ENCODE measurements around the gene TMEM9.

TMEM9 gene

DNA sequence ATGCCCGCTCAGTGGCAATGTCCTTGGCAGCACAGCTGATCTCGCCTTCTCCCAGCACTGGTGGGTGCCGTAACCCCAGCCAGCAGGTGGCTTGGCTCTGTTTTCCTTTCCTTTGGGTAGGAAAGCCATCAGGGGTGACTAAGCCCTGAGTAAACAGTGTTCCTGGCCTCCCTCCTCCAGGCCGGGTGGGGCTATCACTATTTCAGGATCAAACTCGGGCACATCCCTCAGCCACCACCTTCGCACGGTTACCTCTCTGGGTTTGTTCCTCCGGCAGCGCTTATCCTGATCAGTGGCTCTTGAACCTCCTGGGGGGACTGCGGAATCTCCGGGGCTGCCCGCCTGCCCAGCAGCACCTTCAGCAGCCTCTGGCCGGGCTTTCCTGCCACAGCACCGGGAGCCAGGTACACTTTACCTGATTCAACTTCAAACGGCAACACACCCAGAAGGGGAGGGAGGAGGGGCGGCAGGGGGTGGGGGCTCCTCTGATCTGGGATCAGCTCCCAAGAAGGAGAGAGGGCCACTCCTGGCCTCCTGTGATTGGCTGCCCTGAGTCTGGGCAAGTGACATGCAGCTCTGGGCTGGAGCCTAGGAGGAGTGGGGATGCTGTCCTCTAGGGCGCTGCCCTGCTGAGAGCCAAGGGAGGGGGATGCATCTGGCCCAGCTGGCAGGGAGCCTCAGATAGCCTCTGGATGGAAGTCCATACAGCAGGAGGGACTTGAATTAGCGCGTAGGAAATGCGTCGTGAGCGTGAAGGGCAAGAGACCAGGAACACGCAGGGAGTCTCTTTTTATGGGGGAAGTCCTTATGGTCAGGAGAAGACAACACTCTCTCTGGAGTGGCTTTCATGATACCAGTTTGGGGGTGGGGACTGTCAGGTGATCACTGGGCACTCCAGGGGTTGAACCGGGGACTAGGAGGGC lies 27.2 kb downstream of the TMEM9 start, which contains the start of gene ASCL5:
Gene ASCL5, minus strand, starts transcription at position 353 of the 923 bp plus-strand sequence. CDS start 11,812 bp downstream, outside the sequence.
- DNase-seq (ENCODE audit: low spot score), result peak; percentile 69

DNA sequence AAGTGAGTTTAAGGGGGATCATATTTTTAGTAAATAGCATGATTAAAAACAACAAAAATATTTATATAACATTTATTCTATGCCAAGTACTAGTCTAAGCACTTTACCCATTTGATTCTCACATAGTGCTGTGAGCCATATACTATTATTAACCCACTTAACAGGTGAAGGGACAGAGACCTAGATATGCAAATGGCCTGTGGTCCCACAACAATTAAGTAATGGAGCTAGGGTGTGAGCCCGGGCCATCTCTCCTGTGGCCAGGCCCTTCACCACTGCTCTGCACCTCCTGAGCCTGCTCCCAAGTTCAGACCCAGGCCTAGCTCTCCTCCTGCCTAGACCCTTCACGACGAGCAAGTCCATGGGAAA lies 27.8 kb downstream of the TMEM9 start:
- DNase-seq (ENCODE audit: low spot score), result no peak

DNA sequence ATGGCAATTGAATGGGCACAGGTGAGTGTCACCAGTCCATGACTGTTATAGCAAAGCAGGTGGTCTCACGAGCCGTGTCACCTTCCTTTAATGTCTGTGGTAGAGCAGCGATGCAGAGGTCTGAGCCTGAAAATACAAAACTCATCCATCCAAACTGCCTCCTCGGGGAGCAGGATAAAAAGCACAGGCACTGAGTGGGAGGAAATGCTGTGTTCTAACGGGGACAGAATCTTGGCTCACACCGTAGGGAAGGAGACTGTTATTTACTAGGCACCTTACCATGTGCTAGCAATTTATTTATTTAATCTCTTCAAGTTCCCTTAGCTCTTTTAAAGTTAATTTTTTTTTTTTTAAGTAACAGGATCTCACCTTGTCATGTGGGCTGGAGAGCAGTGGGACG lies 28.5 kb downstream of the TMEM9 start:
- no peak for DNase-seq (ENCODE audit: low spot score)

DNA sequence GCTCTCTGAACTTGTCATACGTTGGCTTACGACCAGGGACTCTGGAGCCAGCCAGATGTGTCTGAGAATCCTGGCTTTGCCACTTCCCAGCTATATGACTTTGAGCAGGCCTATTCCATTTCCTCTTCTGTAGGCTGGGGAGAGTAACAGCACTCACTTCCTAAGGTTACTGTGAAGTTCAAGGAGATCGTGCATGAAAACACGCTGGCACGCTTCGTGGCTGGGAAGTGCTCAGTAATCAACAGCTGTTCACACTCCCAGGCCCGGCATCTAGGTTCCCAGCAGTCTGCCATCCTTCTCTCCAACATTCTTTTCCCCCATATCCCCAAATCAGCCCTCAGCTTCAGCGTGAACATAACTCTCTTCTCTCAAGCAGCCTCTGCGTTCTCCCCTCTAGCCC lies 29.3 kb downstream of the TMEM9 start:
- DNase-seq (ENCODE audit: low spot score), result no peak

DNA sequence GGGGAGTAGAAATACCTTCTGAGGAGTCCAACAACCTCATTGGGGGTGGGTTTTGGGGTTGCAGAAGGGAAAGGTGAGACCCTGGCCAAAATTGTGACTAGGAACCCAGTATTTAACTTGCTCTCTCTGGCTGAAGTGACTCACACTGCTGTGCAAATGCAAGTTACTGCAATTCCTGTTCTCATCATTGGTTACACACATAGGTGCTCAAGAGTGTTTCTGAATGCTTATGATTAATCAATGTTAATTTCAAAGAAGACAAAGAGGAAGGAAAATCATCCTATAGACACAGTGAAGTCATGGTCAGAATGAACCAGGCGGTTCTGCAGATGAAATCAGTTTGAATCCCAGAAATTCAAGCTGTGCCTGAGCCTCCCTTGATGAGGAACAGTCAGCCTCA lies 30.4 kb downstream of the TMEM9 start:
- no peak for DNase-seq (ENCODE audit: low spot score)

DNA sequence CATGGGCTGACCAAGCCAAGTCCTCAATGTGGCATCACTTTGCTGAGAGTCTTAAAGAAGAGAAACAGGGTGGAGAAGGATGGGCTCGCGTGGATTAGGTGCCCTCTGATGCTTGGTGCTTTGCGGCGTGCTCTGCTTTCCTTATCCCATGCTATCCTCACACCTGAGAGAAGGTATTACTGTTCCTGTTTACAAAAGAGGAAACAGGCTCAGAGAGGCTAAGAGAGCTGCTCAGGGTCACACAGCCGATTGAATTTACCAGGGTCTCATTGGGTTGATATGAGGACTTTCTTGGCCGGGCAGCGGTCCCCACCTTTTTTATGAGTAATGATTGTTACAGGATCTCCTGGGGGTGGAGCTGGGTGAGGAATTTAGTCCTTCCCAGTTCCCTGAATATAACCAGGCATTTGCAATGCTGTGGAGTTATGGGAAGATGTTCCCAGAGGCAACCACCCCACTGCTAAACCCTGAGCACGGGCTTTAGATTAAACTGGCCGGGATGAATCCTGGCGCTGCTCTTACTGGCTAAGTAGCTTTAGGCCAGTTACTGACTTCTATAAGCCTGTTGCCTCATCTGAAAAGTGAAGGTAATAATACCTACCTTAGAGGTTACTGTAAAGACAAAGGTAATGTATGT lies 31.8 kb downstream of the TMEM9 start:
- no peak for DNase-seq (ENCODE audit: low spot score)

DNA sequence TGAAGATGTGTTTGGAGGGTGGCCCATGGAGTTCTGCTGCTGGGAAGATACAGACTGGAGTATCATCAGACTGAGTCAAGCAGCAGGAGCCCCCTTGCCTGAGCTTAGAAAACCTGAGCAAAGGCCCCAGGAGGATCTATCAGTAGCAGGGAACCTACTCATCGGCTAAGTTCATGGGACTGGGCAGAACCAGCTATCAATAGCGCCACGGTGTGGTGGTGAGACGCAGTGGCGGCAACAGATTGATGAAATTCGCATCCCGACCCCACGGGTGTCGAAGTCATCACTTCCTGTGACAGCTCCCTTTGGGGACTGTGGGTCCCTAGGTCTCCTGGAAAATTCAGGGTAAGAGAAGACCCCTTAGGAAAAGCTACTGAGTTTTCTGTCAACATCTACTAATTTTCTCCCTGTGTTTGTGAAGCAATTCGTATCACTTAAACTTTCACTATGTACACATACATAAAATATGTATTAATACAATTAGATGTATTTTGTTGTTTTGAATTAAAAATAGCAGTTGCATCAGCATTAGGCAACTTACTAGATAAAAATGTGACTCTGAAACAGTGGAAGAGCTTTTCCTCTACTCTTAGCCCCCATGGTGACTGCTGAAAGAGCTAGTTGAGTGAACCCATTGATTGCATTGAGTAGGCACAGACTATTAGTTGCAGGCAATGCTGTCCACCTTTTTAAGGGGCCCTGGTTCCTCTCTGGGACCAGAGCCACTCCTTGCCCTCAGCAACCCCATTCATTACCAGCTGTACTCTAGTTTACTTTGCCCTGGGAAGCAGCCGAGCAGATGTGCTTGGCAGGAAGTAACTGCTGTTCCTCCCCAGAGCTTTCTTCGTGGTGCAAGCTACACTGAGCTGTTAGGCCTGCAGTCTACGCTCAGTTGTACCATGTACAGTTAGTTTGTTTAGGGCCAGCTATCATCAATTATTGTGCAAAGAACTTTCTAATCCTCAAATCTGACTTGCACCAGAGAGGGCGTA lies 34.8 kb downstream of the TMEM9 start:
- DNase-seq (ENCODE audit: low spot score), result peak; percentile 26

DNA sequence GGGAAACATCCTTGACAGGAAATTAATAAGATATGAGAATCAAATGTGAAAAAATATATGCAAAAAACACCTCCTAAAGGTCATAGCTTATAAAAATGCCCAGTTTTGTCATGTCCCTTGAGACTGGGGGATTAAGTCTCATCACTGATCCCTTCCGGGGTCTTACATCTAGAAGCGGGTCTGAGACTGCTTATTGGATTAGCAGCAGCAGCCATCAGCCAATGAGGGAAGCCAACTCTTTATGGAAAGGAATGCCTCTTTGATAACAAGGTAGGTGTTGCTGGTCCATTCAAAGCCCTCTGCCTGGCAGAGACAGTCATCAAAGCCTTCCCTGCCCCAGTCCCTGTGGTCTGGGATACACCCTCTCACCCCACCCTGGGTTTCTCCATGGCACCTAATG lies 38.2 kb downstream of the TMEM9 start:
- DNase-seq (ENCODE audit: low spot score), result no peak

DNA sequence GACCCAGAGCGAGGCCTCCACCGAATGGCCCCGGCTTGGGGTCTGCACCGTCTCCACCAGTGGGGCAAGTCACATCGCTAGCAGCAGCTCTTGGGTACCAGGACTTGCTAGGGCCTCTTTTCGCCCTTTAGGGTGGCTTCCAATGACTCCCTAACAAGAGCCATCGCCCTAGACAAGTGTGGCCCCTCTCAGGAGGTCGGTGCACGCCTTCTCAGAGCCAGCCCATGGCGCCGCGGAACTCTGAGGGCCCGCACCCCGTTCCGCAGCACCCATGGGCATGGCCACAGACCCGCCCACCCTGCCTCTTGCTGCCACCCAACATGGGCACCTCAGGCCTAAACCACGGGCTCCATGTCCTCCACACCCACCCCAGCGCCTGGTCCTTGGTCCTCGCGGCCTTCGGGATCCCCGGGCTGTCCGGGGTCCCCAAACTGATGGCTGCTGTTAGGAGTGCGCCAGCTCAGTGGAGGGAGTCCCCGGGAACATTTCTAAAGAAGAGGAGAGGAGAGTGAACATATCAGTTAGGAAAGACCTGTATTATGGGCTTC lies 38.8 kb downstream of the TMEM9 start:
- DNase-seq (ENCODE audit: low spot score), result no peak

DNA sequence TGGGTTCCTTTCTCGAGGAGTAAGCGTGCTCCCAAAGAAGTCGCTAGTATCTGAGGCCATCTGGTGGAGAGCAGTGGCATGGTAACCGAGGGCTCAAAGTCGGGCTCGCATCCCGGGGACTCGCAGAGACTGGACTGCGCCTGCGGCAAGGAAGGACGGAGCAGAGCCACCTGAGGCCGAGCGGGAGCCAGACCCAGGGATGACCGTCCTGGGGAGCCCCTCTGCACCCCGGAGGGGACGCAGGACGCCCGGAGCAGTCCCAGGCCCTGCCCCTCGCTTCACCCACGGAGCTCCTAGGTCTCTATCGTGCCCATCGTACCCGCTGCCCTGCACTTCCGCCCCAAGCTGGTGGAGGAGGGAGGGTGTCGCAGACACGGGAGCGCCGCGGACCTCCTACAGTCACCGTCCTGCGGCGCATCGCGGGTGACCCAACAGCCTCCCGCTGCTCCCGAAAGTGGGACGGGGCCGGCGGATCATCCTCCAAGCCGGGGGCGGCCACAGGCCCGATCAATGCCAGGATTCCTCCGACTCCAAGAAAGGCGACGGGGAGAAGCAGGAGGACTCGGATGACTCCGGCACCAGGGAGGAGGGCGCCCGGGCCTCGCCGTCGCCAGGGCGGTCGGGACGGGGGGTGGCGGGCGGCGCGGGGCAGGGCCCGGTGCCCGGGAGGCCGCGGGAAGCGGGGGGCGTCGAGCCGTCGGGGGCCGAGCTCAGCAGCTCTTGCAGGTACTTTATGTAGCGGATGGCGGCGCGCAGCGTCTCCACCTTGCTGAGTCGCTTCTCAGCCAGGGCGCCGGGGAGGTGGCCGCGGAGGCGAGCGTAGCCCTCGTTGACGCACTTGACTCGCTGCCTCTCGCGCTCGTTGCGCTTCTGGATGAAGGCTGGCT lies 39.8 kb downstream of the TMEM9 start:
- peak; percentile 98 for DNase-seq (ENCODE audit: low spot score)

DNA sequence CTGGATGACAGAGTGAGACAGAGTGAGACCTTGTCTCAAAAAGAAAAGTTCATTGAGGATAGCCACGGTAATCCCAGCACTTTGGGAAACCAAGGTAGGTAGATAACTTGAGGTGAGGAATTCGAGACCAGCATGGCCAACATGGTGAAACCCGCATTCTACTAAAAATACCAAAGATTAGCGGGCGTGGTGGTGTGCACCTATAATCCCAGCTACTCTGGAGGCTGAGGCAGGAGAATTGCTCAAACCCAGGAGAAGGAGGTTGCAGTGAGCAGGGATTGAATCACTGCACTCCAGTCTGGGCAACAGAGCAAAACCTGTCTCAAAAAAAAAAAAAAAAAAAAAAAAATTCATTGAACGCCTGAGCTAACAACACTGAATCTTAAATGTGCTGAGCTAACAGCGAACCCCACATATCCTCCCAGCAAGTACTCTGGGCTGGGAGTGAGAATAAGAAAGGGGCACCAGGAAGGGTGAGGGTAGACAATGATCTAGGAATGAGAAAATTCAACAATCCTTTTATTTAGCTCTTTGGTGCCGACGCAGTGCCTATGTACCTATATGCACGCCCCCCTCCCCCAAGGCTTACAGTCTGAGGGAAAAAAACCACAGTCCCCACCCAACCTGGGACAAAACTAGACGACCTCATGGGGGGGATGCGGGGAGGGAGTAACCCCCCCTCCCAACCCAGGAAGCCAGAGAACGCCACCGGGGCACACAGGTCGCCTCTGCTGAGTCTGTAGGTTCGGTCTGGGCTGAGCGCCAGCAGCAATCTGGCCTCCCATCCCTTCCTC lies 40.6 kb downstream of the TMEM9 start:
- no peak for DNase-seq (ENCODE audit: low spot score)

DNA sequence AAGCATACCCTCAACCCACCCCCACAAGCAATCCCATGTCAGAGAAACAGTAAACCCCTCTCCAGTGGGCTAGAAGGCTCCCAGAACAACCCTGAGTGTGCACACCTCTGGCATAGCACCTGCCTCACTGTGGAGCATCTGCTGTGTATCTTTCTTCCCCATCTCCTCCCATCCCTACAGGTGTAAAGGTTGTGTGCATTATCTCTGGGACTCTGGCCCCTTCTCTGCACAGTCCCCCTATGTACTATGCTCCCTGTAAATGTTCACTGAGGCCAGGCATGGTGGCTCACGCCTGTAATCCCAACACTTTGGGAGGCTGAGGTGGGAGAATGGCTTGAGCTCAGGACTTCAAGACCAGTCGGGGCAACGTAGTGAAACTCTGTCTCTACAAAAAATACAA lies 41.3 kb downstream of the TMEM9 start:
- DNase-seq (ENCODE audit: low spot score), result no peak

DNA sequence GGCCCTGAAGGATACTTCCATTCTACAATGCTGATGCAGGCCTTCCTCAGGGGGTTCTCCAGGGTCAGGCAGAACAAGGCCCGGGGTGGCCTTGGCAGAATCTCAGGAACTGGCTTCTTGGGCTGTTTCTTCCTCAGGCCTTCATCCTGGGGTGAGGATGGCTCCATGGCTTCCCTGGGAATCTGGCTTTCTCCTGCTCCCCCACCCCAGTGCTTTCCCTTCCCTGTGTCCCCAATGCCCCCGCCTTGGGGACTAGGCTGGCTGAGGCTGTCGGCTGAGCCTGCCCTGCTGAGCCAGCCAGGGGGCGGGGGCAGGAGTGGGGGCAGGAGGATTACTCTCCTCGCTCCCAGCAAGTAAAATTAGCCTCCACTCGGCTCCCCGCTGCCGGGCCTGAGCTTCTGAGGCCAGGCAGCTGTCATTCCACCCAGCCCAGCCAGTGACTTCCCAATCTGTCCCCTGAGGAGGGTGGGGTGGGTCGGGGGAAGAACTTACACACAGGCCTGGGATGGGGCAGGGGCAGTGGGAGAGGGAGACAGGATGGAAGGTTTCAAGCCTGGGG lies 42.0 kb downstream of the TMEM9 start, which contains the start of gene CACNA1S:
Gene CACNA1S, minus strand, starts transcription at position 254 of the 559 bp plus-strand sequence. Its CDS starts 87 bp downstream, at position 167.
- DNase-seq (ENCODE audit: low spot score), result no peak

DNA sequence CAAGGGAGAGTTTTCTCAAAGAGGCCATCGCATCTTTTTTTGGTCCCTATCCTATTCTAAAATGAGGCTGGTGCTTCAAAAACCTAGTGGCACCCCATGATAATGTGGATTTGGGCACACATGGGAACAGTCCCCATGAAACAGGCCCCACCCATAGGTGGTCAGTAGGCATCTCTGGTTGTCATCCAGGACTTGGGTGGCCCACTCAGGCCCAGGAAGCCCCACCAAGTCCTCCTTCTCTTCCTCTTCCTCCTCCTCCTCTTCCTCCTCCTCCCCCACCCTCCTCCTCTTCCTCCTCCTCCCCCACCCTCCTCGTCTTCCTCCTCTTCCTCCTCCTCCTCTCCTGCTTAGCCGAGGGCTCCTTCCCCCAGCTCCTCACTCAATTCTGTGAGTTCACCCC lies 42.6 kb downstream of the TMEM9 start:
- no peak for DNase-seq (ENCODE audit: low spot score)

DNA sequence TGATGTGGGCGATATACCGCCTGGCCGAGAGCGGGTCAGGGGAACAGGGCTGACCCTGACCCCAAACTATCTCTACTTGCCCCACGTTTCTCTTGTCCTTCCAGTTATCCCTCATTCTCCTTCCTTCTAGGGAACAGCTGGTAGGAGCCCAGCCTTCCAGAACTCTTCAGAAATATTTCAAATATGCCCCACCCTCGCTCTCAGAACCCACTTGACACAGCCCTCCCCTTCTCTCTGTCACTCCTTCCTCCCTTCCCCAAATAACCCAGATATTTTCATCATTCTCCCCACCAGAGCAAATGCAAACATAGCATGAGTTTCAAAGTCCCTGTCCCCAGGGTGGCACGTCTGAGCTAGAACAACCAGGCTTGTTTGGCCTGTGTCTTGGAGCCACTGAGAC lies 43.1 kb downstream of the TMEM9 start:
- no peak for DNase-seq (ENCODE audit: low spot score)

DNA sequence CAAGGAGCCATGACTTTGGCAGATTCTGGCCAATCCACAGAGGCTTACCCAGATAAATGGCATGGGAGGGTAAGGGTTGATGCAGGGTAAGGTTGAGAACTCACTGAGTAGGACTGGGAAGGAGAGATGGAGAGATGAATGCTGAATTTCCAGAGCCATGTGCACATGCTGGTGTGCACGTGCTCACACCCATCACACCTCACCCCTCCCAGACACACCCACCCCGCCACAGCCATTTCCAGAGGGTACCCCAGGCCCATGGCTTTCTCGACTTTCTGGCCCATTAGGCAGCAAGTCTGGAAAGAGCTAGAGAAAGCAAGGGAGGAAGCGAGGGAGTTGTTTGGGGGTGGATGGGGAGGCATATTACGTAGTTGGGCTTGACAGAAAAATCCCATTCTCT lies 43.7 kb downstream of the TMEM9 start:
- no peak for DNase-seq (ENCODE audit: low spot score)

DNA sequence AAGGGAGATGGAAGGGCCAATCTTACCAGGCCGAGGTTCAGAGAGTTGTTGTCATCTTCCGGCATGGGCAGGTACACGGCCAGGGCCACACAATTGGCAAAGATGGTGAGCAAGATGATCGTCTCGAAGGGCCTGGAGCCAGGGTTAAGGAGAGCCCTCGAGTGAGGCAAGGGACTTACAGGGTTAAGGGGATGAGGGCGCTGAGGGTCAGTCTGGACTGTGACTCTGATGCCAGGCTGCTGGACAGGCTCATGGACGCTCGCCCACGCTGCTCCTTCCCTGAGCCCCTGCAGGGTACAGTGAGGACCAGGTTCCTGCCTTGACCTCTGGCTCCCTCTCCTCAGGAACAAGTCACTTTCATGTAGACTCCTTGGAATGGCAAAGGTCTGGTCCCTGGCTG lies 44.1 kb downstream of the TMEM9 start:
- DNase-seq (ENCODE audit: low spot score), result no peak

DNA sequence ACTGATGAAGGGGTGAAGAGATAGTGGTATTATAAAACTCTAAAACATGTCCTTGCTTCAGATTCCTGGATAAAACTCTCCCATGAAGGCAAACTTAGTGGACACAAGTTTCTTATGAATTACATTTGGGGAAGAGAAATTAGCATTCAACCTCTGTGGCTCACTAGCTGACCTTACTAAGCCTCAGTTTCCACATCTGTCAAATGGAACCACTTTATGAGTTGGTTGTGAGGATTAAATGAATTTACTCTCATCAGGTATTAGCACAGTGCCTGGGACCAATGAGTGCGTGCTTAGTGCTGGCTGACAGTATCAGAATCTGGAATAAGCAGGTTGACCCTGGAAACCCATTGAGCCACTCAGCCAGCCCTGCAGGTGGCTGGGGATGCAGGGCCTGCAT lies 44.6 kb downstream of the TMEM9 start:
- no peak for DNase-seq (ENCODE audit: low spot score)

DNA sequence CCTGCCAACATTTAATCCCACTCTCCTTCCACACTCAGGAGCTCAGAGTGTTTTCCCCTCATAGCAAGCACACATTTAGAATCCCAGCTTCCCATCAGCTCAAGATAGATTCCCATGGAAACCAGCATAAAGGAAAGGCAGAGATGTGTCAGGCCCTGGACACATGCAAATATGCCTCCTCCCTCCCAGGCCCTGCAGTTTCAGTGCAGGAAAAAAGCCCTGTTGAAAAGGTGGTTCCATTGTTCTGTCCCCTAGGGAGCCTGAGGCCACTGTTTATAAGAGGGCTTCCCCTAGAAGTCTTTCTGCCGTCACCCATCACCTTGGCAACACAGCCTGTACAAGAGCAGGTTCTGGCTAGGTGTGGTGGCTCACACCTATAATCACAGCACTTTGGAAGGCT lies 45.7 kb downstream of the TMEM9 start:
- no peak for DNase-seq (ENCODE audit: low spot score)

DNA sequence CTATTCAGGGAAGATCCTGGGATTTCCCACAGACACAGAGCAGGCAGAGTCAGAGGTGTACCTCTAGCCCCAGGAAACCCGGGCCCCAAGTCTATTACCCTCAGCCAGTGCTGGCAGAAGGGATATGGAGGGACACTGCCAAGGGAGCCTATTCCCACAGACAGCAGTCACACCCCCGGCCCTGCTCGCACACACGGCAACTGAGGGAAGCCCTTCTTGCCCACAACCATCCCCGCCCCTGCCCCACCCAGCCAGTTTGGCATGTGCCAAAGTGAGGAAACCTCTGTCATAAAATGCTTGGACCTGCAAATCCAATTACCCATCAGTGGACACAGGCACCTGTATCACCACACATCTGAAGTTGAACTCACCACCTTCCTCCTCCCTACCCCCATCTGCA lies 48.6 kb downstream of the TMEM9 start:
- no peak for DNase-seq (ENCODE audit: low spot score)

Data from hepatic stellate cell (primary cell).